Ovary (tissue), 3 donors: Measurements from ENCODE around the gene MRPL1.

Source experiments
- EP300 ChIP-seq: sonication (generic); formaldehyde crosslinking; IDR thresholded peaks from one replicate; pipeline ENCODE4 v1.6.1; 2017; ENCODE audit warnings: antibody characterized with exemption
- TF ChIP-seq, protein P1 (sequence below), 3 donors: fragments of 450-650 bp in 2 of 3; fragments of 200-600 bp in 1 of 3; IDR thresholded peaks; one replicate each; pipeline versions ENCODE4 v1.5.1 to v1.8.0; 2016 to 2022; ENCODE audit warnings: antibody characterized with exemption in 3 of 3, mild to moderate bottlenecking in 1 of 3
- donor health status: DM: no; HTN: no; CAD: no.

DNA sequence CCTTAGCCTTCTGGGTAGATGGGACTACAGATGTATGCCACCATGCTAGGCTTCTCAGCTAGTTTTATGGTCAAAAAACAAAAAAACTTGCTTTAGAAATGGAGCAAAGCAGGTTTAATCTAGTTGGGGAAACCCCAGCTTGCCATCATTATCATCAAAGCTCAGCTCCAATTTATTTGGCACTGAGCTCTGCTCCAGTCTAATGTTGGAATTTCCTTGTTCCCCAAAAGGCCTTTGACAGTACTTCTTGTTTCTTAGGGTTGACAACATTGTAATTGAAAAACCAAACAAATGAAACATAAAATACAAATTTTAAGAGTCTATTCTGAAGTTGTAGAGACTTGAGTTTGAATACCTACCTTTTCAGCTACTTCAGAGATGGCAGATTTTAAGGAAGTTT lies 48.0 kb downstream of the MRPL1 start:
- TF ChIP-seq, protein P1, sequence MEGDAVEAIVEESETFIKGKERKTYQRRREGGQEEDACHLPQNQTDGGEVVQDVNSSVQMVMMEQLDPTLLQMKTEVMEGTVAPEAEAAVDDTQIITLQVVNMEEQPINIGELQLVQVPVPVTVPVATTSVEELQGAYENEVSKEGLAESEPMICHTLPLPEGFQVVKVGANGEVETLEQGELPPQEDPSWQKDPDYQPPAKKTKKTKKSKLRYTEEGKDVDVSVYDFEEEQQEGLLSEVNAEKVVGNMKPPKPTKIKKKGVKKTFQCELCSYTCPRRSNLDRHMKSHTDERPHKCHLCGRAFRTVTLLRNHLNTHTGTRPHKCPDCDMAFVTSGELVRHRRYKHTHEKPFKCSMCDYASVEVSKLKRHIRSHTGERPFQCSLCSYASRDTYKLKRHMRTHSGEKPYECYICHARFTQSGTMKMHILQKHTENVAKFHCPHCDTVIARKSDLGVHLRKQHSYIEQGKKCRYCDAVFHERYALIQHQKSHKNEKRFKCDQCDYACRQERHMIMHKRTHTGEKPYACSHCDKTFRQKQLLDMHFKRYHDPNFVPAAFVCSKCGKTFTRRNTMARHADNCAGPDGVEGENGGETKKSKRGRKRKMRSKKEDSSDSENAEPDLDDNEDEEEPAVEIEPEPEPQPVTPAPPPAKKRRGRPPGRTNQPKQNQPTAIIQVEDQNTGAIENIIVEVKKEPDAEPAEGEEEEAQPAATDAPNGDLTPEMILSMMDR (IDR thresholded peaks at IDR 0.05), result no peak
- no peak for TF ChIP-seq EP300
